ENCODE measurements around the gene GDF10. TPM values are rescaled to one million over a fixed set of nuclear protein-coding genes. Genes with fewer than 3 reads are reported as not detected.

GDF10 gene
- polyA plus RNA-seq, 1 of the 3 experiments (the other 2 are of a cell fraction) = 0.02 TPM

- TF ChIP-seq RFX5 (IDR thresholded peaks at IDR 0.05; ENCODE audit: low read length) = no peak
- TF ChIP-seq EZH2phosphoT487 (IDR thresholded peaks at IDR 0.05; ENCODE audit: borderline replicate concordance, low read depth) = no peak
- no peak for TF ChIP-seq FOSL2 (IDR thresholded peaks at IDR 0.05; ENCODE audit: borderline replicate concordance, low read depth)
- TF ChIP-seq TCF12 (IDR thresholded peaks at IDR 0.05) = no peak
- TF ChIP-seq YY1 (IDR thresholded peaks at IDR 0.05; ENCODE audit: low read depth) = no peak
- TF ChIP-seq GATA2 (CRISPR knock-in tag; IDR thresholded peaks at IDR 0.05) = no peak
- no peak for TF ChIP-seq EP300 (IDR thresholded peaks at IDR 0.05; ENCODE audit: borderline replicate concordance in 1 of 2, low read depth in 1 of 2, low read length in 1 of 2)
- TF ChIP-seq TEAD4 (IDR thresholded peaks at IDR 0.05; ENCODE audit: borderline replicate concordance, insufficient read depth) = no peak
- no peak for TF ChIP-seq IRF3 (IDR thresholded peaks at IDR 0.05; ENCODE audit: low read depth, low read length)
- TF ChIP-seq USF1 (IDR thresholded peaks at IDR 0.05; ENCODE audit: borderline replicate concordance, low read depth) = no peak
- TF ChIP-seq MEF2A (IDR thresholded peaks at IDR 0.05; ENCODE audit: borderline replicate concordance, low read depth) = no peak
- TF ChIP-seq RCOR1 (IDR thresholded peaks at IDR 0.05; ENCODE audit: low read length) = no peak
- ChIA-PET POLR2A (no interaction called here), CTCF (no interaction called here)
- no peak for DNase-seq
- H3K27ac ChIP-seq (ENCODE audit: low read depth in 2 of 2, low read length in 1 of 2) = no peak overlapping the region
- H3K36me3 ChIP-seq (replicated peaks in 1 of 2; ENCODE audit: control insufficient read depth in 1 of 2, insufficient read depth in 2 of 2, low read length in 1 of 2) = no peaks in the 10 kb centered on the region
- H3K4me2 ChIP-seq = no peak overlapping the region
- WGBS (ENCODE audit: low lambda C conversion rate) = 58% methylated on average over 7 of the region's 8 CpGs
- no peaks in the 10 kb centered on the region for H3F3A ChIP-seq (replicated peaks; ENCODE audit: insufficient read depth)
- no peak overlapping the region for H3K9ac ChIP-seq
- H4K20me1 ChIP-seq (ENCODE audit: insufficient read depth) = no peaks in the 10 kb centered on the region
- H2AFZ ChIP-seq (ENCODE audit: low read depth) = no peak overlapping the region
- peaks cover 0 to 8% of the 10 kb centered on the region in 2 experiments; a peak in 1 of 4 replicates for H3K4me1 ChIP-seq (ENCODE audit: control insufficient read depth in 1 of 2, insufficient read depth in 2 of 2, low read depth in 1 of 2, low read length in 1 of 2)
- no peaks in the 10 kb centered on the region for H3K9me3 ChIP-seq
- peaks cover 23% of the 10 kb centered on the region; the same call in 1 of the 2 replicates for H3K27me3 ChIP-seq (ENCODE audit: insufficient read depth)
- no peaks in the 10 kb centered on the region for H3K79me2 ChIP-seq (ENCODE audit: insufficient read depth)
- no peaks in the 10 kb centered on the region for H3K9me2 ChIP-seq
- no peak overlapping the region for H3K4me3 ChIP-seq (ENCODE audit: low read depth in 2 of 2, low read length in 1 of 2)
These were observed 34.7 kb downstream of the GDF10 start for GRCh38 chr10:47334466-47335295.

- no peak overlapping the region for H3K4me2 ChIP-seq
- H3K9ac ChIP-seq = no peak overlapping the region
- ChIA-PET CTCF (interaction anchor here (0.6 kb wide), 1 partner anchor 24 kb away, joined by 3 read pairs; no protein-coding TSS in a partner anchor), POLR2A (no interaction called here)
- peaks cover 23% of the 10 kb centered on the region; the same call in 1 of the 2 replicates for H3K27me3 ChIP-seq (ENCODE audit: insufficient read depth)
- H3K4me3 ChIP-seq (ENCODE audit: low read depth in 2 of 2, low read length in 1 of 2) = no peak overlapping the region
- no peak overlapping the region for H2AFZ ChIP-seq (ENCODE audit: low read depth)
- WGBS (ENCODE audit: low lambda C conversion rate) = 52% methylated on average over 5 of the region's 5 CpGs
- no peaks in the 10 kb centered on the region for H3K9me3 ChIP-seq
- no peaks in the 10 kb centered on the region for H4K20me1 ChIP-seq (ENCODE audit: insufficient read depth)
- H3K4me1 ChIP-seq (ENCODE audit: control insufficient read depth in 1 of 2, insufficient read depth in 2 of 2, low read depth in 1 of 2, low read length in 1 of 2) = peaks cover 0 to 13% of the 10 kb centered on the region in 2 experiments; a peak in 1 of 4 replicates
- H3K27ac ChIP-seq (ENCODE audit: low read depth in 2 of 2, low read length in 1 of 2) = no peak overlapping the region
- H3K9me2 ChIP-seq = no peaks in the 10 kb centered on the region
- no peaks in the 10 kb centered on the region for H3K36me3 ChIP-seq (replicated peaks in 1 of 2; ENCODE audit: control insufficient read depth in 1 of 2, insufficient read depth in 2 of 2, low read length in 1 of 2)
- H3K79me2 ChIP-seq (ENCODE audit: insufficient read depth) = no peaks in the 10 kb centered on the region
- no peaks in the 10 kb centered on the region for H3F3A ChIP-seq (replicated peaks; ENCODE audit: insufficient read depth)
- no peak for TF ChIP-seq TAF1 (IDR thresholded peaks at IDR 0.05; ENCODE audit: borderline replicate concordance, low read depth, low read length)
- no peak for TF ChIP-seq GATA2 (CRISPR knock-in tag; IDR thresholded peaks at IDR 0.05)
- TF ChIP-seq TCF12 (IDR thresholded peaks at IDR 0.05) = no peak
- TF ChIP-seq NFIC (IDR thresholded peaks at IDR 0.05; ENCODE audit: borderline replicate concordance) = no peak
- TF ChIP-seq CHD2 (IDR thresholded peaks at IDR 0.05; ENCODE audit: low read length, partially characterized antibody) = no peak
- TF ChIP-seq JUND (IDR thresholded peaks at IDR 0.05) = no peak
- TF ChIP-seq TEAD4 (IDR thresholded peaks at IDR 0.05; ENCODE audit: borderline replicate concordance, insufficient read depth) = no peak
- no peak for TF ChIP-seq CTCF (IDR thresholded peaks at IDR 0.05)
- DNase-seq = no peak
These were observed 35.9 kb downstream of the GDF10 start for GRCh38 chr10:47335906-47336305.
